ENCODE results near the gene RSAD1.
A peak's percentile ranks its signal among the peaks of the same experiment; 100 is the strongest.
"Not testable (repeated sequence)": the region's sequence is repeated elsewhere in the genome, so short reads cannot be mapped to it uniquely, and the experiment has no call there.

Gene RSAD1

GRCh38 chr17:50472761-50473161 lies 5.9 kb upstream of the RSAD1 start:
- not testable (repeated sequence) for DNase-seq (ENCODE audit: low spot score)

GRCh38 chr17:50473901-50474300 lies 4.8 kb upstream of the RSAD1 start:
- DNase-seq (ENCODE audit: low spot score) = no peak

GRCh38 chr17:50474523-50474922 lies 4.1 kb upstream of the RSAD1 start:
- no peak for DNase-seq (ENCODE audit: low spot score)

- DNase-seq (ENCODE audit: low spot score) = no peak
Measured at GRCh38 chr17:50475362-50475761, 3.3 kb upstream of the RSAD1 start.

- not testable (repeated sequence) for DNase-seq (ENCODE audit: low spot score)
Measured at GRCh38 chr17:50475775-50476544, 2.7 kb upstream of the RSAD1 start.

GRCh38 chr17:50476545-50477315 lies 1.9 kb upstream of the RSAD1 start:
- DNase-seq (ENCODE audit: low spot score) = no peak

- DNase-seq (ENCODE audit: low spot score) = no peak
Measured at GRCh38 chr17:50477976-50478375, 684 bp upstream of the RSAD1 start.

- peak; percentile 61 for DNase-seq (ENCODE audit: low spot score)
Measured at GRCh38 chr17:50479522-50480141, 972 bp downstream of the RSAD1 start.

GRCh38 chr17:50480142-50480764 lies 1.6 kb downstream of the RSAD1 start:
- DNase-seq (ENCODE audit: low spot score) = no peak

GRCh38 chr17:50480854-50481490 lies 2.3 kb downstream of the RSAD1 start:
- DNase-seq (ENCODE audit: low spot score) = no peak

- no peak for DNase-seq (ENCODE audit: low spot score)
Measured at GRCh38 chr17:50481648-50482047, 3.0 kb downstream of the RSAD1 start.

- DNase-seq (ENCODE audit: low spot score) = no peak
Measured at GRCh38 chr17:50482110-50482509, 3.5 kb downstream of the RSAD1 start.

GRCh38 chr17:50482516-50482915 lies 3.9 kb downstream of the RSAD1 start:
- peak; percentile 74 for DNase-seq (ENCODE audit: low spot score)

- DNase-seq (ENCODE audit: low spot score) = no peak
Measured at GRCh38 chr17:50483266-50483665, 4.6 kb downstream of the RSAD1 start.

GRCh38 chr17:50484386-50485155 lies 5.9 kb downstream of the RSAD1 start:
- DNase-seq (ENCODE audit: low spot score) = no peak

GRCh38 chr17:50487213-50488096 lies 8.8 kb downstream of the RSAD1 start:
- DNase-seq (ENCODE audit: low spot score) = no peak

- DNase-seq (ENCODE audit: low spot score) = no peak
Measured at GRCh38 chr17:50488880-50489279, 10.2 kb downstream of the RSAD1 start.

- DNase-seq (ENCODE audit: low spot score) = no peak
Measured at GRCh38 chr17:50491505-50491904, 12.8 kb downstream of the RSAD1 start.

- no peak for DNase-seq (ENCODE audit: low spot score)
Measured at GRCh38 chr17:50492214-50492613, 13.6 kb downstream of the RSAD1 start.

- no peak for DNase-seq (ENCODE audit: low spot score)
Measured at GRCh38 chr17:50493744-50494143, 15.1 kb downstream of the RSAD1 start.

All from CD4-positive, alpha-beta T cell treated with Interleukin-15 for 4 hours (primary cell).